HepG2 (cell line): ENCODE results near the gene UAP1L1. TPM values are rescaled to one million over a fixed set of nuclear protein-coding genes. Genes with fewer than 3 reads are reported as not detected.

Experiments
- AGO1 ChIP-seq: fragments of 200-400 bp; formaldehyde crosslinking; IDR thresholded peaks from 2 replicates; pipeline ENCODE4 v1.6.1; 2017; ENCODE audit warnings: mild to moderate bottlenecking, low read depth, low read length, moderate library complexity; ENCODE audit not compliant: poor library complexity, severe bottlenecking
- DDIT3 ChIP-seq: sonication (generic); formaldehyde crosslinking; IDR thresholded peaks from 2 replicates; pipeline ENCODE4 v1.4.0; 2020; ENCODE audit warnings: mild to moderate bottlenecking, missing genetic modification reagents
- HBP1 ChIP-seq: IDR thresholded peaks from 2 replicates; pipeline ENCODE4 v1.6.1; 2016; ENCODE audit warnings: low read depth, control low read depth
- HDAC2 ChIP-seq: sonication (generic); formaldehyde crosslinking; IDR thresholded peaks from 2 replicates; pipeline ENCODE4 v1.4.0; 2020; ENCODE audit warnings: missing genetic modification reagents
- HOXA3 ChIP-seq: sonication (generic); formaldehyde crosslinking; IDR thresholded peaks from 2 replicates; pipeline ENCODE4 v1.5.0; 2020; ENCODE audit warnings: missing genetic modification reagents
- IRF9 ChIP-seq: sonication (generic); formaldehyde crosslinking; IDR thresholded peaks from 2 replicates; pipeline ENCODE4 v1.8.0; 2022; ENCODE audit warnings: missing genetic modification reagents, mild to moderate bottlenecking, borderline replicate concordance
- KAT8 ChIP-seq: IDR thresholded peaks from 2 replicates; pipeline ENCODE4 v1.6.1; 2016; ENCODE audit warnings: missing genetic modification reagents, missing compliant biosample characterization
- KDM3A ChIP-seq: IDR thresholded peaks from 2 replicates; pipeline ENCODE4 v1.6.1; 2018; ENCODE audit warnings: low read depth, missing compliant biosample characterization
- KDM5B ChIP-seq: sonication (generic); formaldehyde crosslinking; IDR thresholded peaks from 2 replicates; pipeline ENCODE4 v1.4.0; 2020; ENCODE audit warnings: missing genetic modification reagents, mild to moderate bottlenecking, borderline replicate concordance
- MED13 ChIP-seq: sonication (generic); formaldehyde crosslinking; IDR thresholded peaks from 2 replicates; pipeline ENCODE4 v1.5.0; 2020; ENCODE audit warnings: missing genetic modification reagents
- RBM39 ChIP-seq: fragments of 200-400 bp; formaldehyde crosslinking; IDR thresholded peaks from one replicate; pipeline ENCODE4 v1.6.1; 2018; ENCODE audit warnings: antibody characterized with exemption, mild to moderate bottlenecking, low read depth, low read length; ENCODE audit not compliant: poor library complexity, severe bottlenecking
- SOX6 ChIP-seq, 2 experiments: fragments of 450-650 bp in 1 of 2; sonication (generic) in 1 of 2; formaldehyde crosslinking in 1 of 2; IDR thresholded peaks; 2 replicates each; pipeline versions ENCODE4 v1.4.0 to v1.6.1; 2017 to 2020; ENCODE audit warnings: antibody characterized with exemption in 1 of 2, mild to moderate bottlenecking in 1 of 2, missing genetic modification reagents in 1 of 2
- TAF15 ChIP-seq: fragments of 200-400 bp; formaldehyde crosslinking; IDR thresholded peaks from one replicate; pipeline ENCODE4 v1.6.1; 2018; ENCODE audit warnings: mild to moderate bottlenecking, low read depth, low read length; ENCODE audit not compliant: poor library complexity, severe bottlenecking
- THAP11 ChIP-seq: IDR thresholded peaks from 2 replicates; pipeline ENCODE4 v1.6.1; 2016; ENCODE audit warnings: missing biosample characterization, missing genetic modification reagents
- UBTF ChIP-seq: sonication (generic); formaldehyde crosslinking; IDR thresholded peaks from 2 replicates; pipeline ENCODE4 v1.4.0; 2020; ENCODE audit warnings: mild to moderate bottlenecking, missing genetic modification reagents
- ZFP82 ChIP-seq: sonication (generic); formaldehyde crosslinking; IDR thresholded peaks from 2 replicates; pipeline ENCODE4 v1.5.1; 2020; ENCODE audit warnings: mild to moderate bottlenecking, missing genetic modification reagents, borderline replicate concordance
- ZGPAT ChIP-seq: IDR thresholded peaks from 2 replicates; pipeline ENCODE4 v1.6.1; 2016; ENCODE audit warnings: mild to moderate bottlenecking
- ZNF143 ChIP-seq: sonication (generic); formaldehyde crosslinking; IDR thresholded peaks from 2 replicates; pipeline ENCODE4 v1.4.0; 2020; ENCODE audit warnings: missing genetic modification reagents
- ZNF761 ChIP-seq: sonication (generic); formaldehyde crosslinking; conservative IDR thresholded peaks from 2 replicates; pipeline ENCODE4 v1.4.0; 2020; ENCODE audit warnings: mild to moderate bottlenecking, missing genetic modification reagents
- ZNF777 ChIP-seq: sonication (generic); formaldehyde crosslinking; IDR thresholded peaks from 2 replicates; pipeline ENCODE4 v1.4.0; 2020; ENCODE audit warnings: missing genetic modification reagents
- polyA plus RNA-seq, 8 experiments: library from polyadenylated mRNA; depleted of rRNA in 3 of 8; stranded (reverse) in 7 of 8; unstranded in 1 of 8; fragments of >200 nt; fragmentation: Illumina TruSeq in 4 of 8; extraction: Trizol in 4 of 8; gene quantifications; 2 replicates each; pipeline versions ENCODE4 v1.2.1 to v1.2.3, GENCODE V29; 2011 to 2016; ENCODE audit warnings: low read depth in 4 of 8, missing spikeins in 1 of 8, mixed read lengths in 1 of 8; ENCODE audit not compliant: insufficient read depth in 1 of 8
- total RNA-seq, 5 experiments: library from RNA; depleted of rRNA; stranded (reverse); fragments of >200 nt; fragmentation: Illumina TruSeq; extraction: Trizol; gene quantifications; 2 replicates each; pipeline ENCODE4 v1.2.3, GENCODE V29; 2016; ENCODE audit warnings: low read depth in 1 of 5

The UAP1L1 gene
- total and polyA plus RNA-seq, 2 of the 13 experiments (the other 11 are each of a cell fraction or from before 2014, with no cell fraction given): 5.4 to 6.4 TPM

- peak; percentile 24; the same call in 1 of the 2 replicates for TF ChIP-seq IRF9 (CRISPR knock-in tag)
- TF ChIP-seq KDM3A (CRISPR knock-in tag): no peak
- TF ChIP-seq TAF15: peak; percentile 87
- peak; percentile 65 for TF ChIP-seq UBTF (CRISPR knock-in tag)
- TF ChIP-seq MED13 (CRISPR knock-in tag): no peak
- 0 out of 2 replicates have a peak, but pooled peaks have one; percentile 45 for TF ChIP-seq THAP11 (CRISPR knock-in tag)
- TF ChIP-seq HBP1 (CRISPR knock-in tag): no peak; the same call in 1 of the 2 replicates
- TF ChIP-seq KAT8 (CRISPR knock-in tag): peak; percentile 68
- peak; percentile 19 for TF ChIP-seq RBM39
- TF ChIP-seq HDAC2: peak; percentile 39; the same call in 1 of the 2 replicates
- no peak for TF ChIP-seq DDIT3
- TF ChIP-seq HOXA3: no peak; the same call in 1 of the 2 replicates
- TF ChIP-seq SOX6 (IDR thresholded peaks at IDR 0.05): no peak
- peak; percentile 47 for TF ChIP-seq SOX6 (CRISPR knock-in tag; IDR thresholded peaks at IDR 0.05)
- peak; percentile 81 for TF ChIP-seq ZNF777 (CRISPR knock-in tag)
- no peak for TF ChIP-seq ZNF143
- TF ChIP-seq AGO1: peak; percentile 61
- TF ChIP-seq ZGPAT (CRISPR knock-in tag): peak; percentile 52; the same call in 1 of the 2 replicates
- peak; percentile 23; the same call in 1 of the 2 replicates for TF ChIP-seq KDM5B
- no peak for TF ChIP-seq ZFP82 (CRISPR knock-in tag)
- TF ChIP-seq ZNF761 (CRISPR knock-in tag): 0 out of 2 replicates have a peak, but pooled peaks have one; percentile 23
Measured at GRCh38 chr9:137070201-137070905, 7.0 kb upstream of the UAP1L1 start, which contains the start of gene SAPCD2 (continued).
